HUES48 (cell line): ENCODE data around the gene MEF2C.

ENCODE experiments used
- H3K27ac ChIP-seq: one replicate; pipeline ENCODE4 v1.7.0; 2013; ENCODE audit warnings: low read depth, low read length, inconsistent platforms
- H3K27me3 ChIP-seq: 2 replicates; pipeline ENCODE4 v1.6.1; 2013; ENCODE audit warnings: mild to moderate bottlenecking, low read length; ENCODE audit not compliant: control insufficient read depth, insufficient read depth
- H3K36me3 ChIP-seq: 2 replicates; pipeline ENCODE4 v1.6.1; 2013; ENCODE audit warnings: low read length; ENCODE audit not compliant: control insufficient read depth, insufficient read depth
- H3K4me1 ChIP-seq: 2 replicates; pipeline ENCODE4 v1.6.1; 2013; ENCODE audit warnings: mild to moderate bottlenecking, low read length; ENCODE audit not compliant: control insufficient read depth, insufficient read depth
- H3K4me3 ChIP-seq: 2 replicates; pipeline ENCODE4 v1.5.1; 2013; ENCODE audit warnings: mild to moderate bottlenecking, low read depth, low read length
- H3K9ac ChIP-seq: 2 replicates; pipeline ENCODE4 v1.6.1; 2013; ENCODE audit warnings: mild to moderate bottlenecking, low read depth, low read length, moderate library complexity
- H3K9me3 ChIP-seq: 2 replicates; pipeline ENCODE4 v1.6.1; 2013; ENCODE audit warnings: low read length; ENCODE audit not compliant: control insufficient read depth, insufficient read depth

Gene MEF2C

GRCh38 chr5:88878976-88879375 lies 4.0 kb downstream of the MEF2C start:
- peaks cover 7% of the 10 kb centered on the region; the same call in 1 of the 2 replicates for H3K4me1 ChIP-seq
- H3K9ac ChIP-seq, result no peak overlapping the region
- H3K36me3 ChIP-seq, result no peaks in the 10 kb centered on the region
- no peaks in the 10 kb centered on the region for H3K9me3 ChIP-seq
- peaks cover 24% of the 10 kb centered on the region for H3K27me3 ChIP-seq
- H3K4me3 ChIP-seq, result no peak overlapping the region
- no peak overlapping the region for H3K27ac ChIP-seq

GRCh38 chr5:88877826-88878225 lies 5.2 kb downstream of the MEF2C start:
- Histone ChIP-seq H3K4me3 (no peak overlapping the region), H3K4me1 (peaks cover 7% of the 10 kb centered on the region; the same call in 1 of the 2 replicates), H3K36me3 (no peaks in the 10 kb centered on the region), H3K9me3 (no peaks in the 10 kb centered on the region), H3K27me3 (peaks cover 17% of the 10 kb centered on the region), H3K9ac (no peak overlapping the region), H3K27ac (no peak overlapping the region)

GRCh38 chr5:88876714-88877113 lies 6.3 kb downstream of the MEF2C start:
- no peaks in the 10 kb centered on the region for H3K36me3 ChIP-seq
- no peaks in the 10 kb centered on the region for H3K4me1 ChIP-seq
- H3K27me3 ChIP-seq, result peaks cover 6% of the 10 kb centered on the region; the same call in 1 of the 2 replicates
- no peaks in the 10 kb centered on the region for H3K9me3 ChIP-seq
- no peak overlapping the region for H3K9ac ChIP-seq
- no peak overlapping the region for H3K27ac ChIP-seq
- H3K4me3 ChIP-seq, result no peak overlapping the region

GRCh38 chr5:88875341-88876234 lies 7.4 kb downstream of the MEF2C start:
- no peak overlapping the region for H3K9ac ChIP-seq
- H3K27me3 ChIP-seq, result no peaks in the 10 kb centered on the region; the same call in 1 of the 2 replicates
- H3K36me3 ChIP-seq, result no peaks in the 10 kb centered on the region
- H3K4me3 ChIP-seq, result no peak overlapping the region
- H3K4me1 ChIP-seq, result no peaks in the 10 kb centered on the region
- H3K9me3 ChIP-seq, result no peaks in the 10 kb centered on the region
- no peak overlapping the region for H3K27ac ChIP-seq

- Histone ChIP-seq H3K27ac (no peak overlapping the region), H3K27me3 (no peaks in the 10 kb centered on the region), H3K4me3 (no peak overlapping the region), H3K9ac (no peak overlapping the region), H3K4me1 (no peaks in the 10 kb centered on the region), H3K36me3 (no peaks in the 10 kb centered on the region), H3K9me3 (no peaks in the 10 kb centered on the region)
Observed at GRCh38 chr5:88873447-88873846, 9.5 kb downstream of the MEF2C start.

GRCh38 chr5:88872971-88873370 lies 10.0 kb downstream of the MEF2C start:
- Histone ChIP-seq H3K27ac (no peak overlapping the region), H3K4me3 (no peak overlapping the region)

GRCh38 chr5:88870285-88870684 lies 12.7 kb downstream of the MEF2C start:
- H3K4me3 ChIP-seq, result no peak overlapping the region
- no peaks in the 10 kb centered on the region for H3K9me3 ChIP-seq
- no peak overlapping the region for H3K9ac ChIP-seq
- H3K36me3 ChIP-seq, result no peaks in the 10 kb centered on the region
- H3K27me3 ChIP-seq, result no peaks in the 10 kb centered on the region
- H3K4me1 ChIP-seq, result no peaks in the 10 kb centered on the region
- H3K27ac ChIP-seq, result no peak overlapping the region

More at GRCh38 chr5:88872971-88873370, 10.0 kb downstream of the MEF2C start:
- Histone ChIP-seq H3K36me3 (no peaks in the 10 kb centered on the region), H3K9ac (no peak overlapping the region), H3K4me1 (no peaks in the 10 kb centered on the region), H3K9me3 (no peaks in the 10 kb centered on the region), H3K27me3 (no peaks in the 10 kb centered on the region)

- Histone ChIP-seq H3K27me3 (no peaks in the 10 kb centered on the region), H3K9ac (no peak overlapping the region), H3K27ac (no peak overlapping the region), H3K4me1 (no peaks in the 10 kb centered on the region), H3K36me3 (no peaks in the 10 kb centered on the region), H3K9me3 (no peaks in the 10 kb centered on the region), H3K4me3 (no peak overlapping the region)
Observed at GRCh38 chr5:88868468-88869068, 14.4 kb downstream of the MEF2C start.

- H3K4me1 ChIP-seq, result no peaks in the 10 kb centered on the region
- no peak overlapping the region for H3K4me3 ChIP-seq
- H3K27ac ChIP-seq, result no peak overlapping the region
- H3K27me3 ChIP-seq, result no peaks in the 10 kb centered on the region
- no peaks in the 10 kb centered on the region for H3K36me3 ChIP-seq
- H3K9ac ChIP-seq, result no peak overlapping the region
- H3K9me3 ChIP-seq, result no peaks in the 10 kb centered on the region
Observed at GRCh38 chr5:88867638-88868037, 15.3 kb downstream of the MEF2C start.

- no peaks in the 10 kb centered on the region for H3K36me3 ChIP-seq
Observed at GRCh38 chr5:88863523-88863922, 19.5 kb downstream of the MEF2C start.

GRCh38 chr5:88862547-88863175 lies 20.3 kb downstream of the MEF2C start:
- Histone ChIP-seq H3K27ac (no peak overlapping the region), H3K9ac (no peak overlapping the region), H3K4me1 (no peaks in the 10 kb centered on the region), H3K36me3 (no peaks in the 10 kb centered on the region), H3K27me3 (no peaks in the 10 kb centered on the region), H3K9me3 (no peaks in the 10 kb centered on the region), H3K4me3 (no peak overlapping the region)

More at GRCh38 chr5:88863523-88863922, 19.5 kb downstream of the MEF2C start:
- no peak overlapping the region for H3K9ac ChIP-seq
- no peaks in the 10 kb centered on the region for H3K27me3 ChIP-seq
- no peaks in the 10 kb centered on the region for H3K4me1 ChIP-seq
- no peaks in the 10 kb centered on the region for H3K9me3 ChIP-seq
- H3K27ac ChIP-seq, result no peak overlapping the region
- H3K4me3 ChIP-seq, result no peak overlapping the region
